IPS-NIHi11 (cell line): ENCODE data around the gene COG6.

Experiments
- DNase-seq: peaks from one replicate; pipeline ENCODE4 v3.0.0; 2012; ENCODE audit warnings: mixed read lengths, low spot score

Gene COG6

DNA sequence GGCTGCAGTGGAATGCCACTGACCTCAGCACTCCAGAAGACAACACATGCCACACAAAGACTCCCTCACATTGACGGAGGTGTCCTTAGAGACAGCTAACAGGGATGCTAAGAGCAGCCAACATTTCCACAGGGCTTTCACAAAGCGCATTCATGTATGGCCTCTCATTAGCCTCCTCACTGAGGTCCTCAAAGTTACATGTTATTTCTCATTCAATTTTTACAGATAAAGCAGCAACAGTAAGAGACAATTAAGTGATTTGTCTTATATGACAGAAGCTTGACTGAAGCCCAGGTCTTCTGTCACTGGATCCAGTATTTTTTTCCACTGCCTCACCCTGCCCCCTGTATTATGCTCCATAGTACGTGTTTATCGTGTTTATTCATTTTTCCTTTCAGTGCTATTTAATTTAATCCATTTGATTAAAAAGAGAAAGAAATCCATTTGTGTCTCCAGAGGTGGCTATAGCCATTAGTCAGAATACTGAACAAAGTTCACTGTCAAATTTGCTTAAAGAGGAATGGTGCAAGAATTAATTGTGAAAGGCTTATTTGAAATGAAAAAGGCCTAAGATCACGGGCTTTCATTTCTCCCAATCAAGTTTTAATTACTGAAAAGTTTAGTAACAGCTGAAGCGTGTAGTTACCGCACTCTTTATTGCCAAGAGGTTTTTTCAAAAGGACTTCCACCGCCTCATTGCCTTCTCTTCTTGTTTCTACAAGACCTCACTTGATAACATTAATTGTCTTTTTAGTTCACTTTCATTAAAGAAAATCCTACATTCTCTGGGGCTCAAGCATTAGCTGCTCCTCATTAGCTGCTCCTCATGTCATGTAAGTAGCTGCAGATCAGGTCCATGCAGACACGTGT, 115.0 kb downstream of the COG6 start:
- DNase-seq: no peak

DNA sequence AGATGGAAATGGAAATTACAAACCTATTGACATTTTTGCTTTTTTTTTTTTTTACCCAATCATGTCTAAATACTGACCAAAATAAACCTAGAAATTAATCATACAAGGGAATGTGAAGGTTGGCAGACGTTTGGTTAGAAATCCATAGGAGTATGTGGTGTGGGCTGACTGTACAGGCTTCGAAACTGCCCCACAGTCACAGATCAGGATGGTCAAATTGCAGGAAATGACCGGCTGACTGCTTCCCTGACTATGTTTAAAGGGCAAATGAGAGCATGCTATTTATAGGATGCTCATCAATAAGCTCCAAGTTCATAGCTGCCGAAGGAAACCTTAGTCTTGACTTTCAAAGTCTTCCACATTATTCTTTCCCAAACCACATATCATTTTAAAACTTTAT, 118.4 kb downstream of the COG6 start:
- no peak for DNase-seq

DNA sequence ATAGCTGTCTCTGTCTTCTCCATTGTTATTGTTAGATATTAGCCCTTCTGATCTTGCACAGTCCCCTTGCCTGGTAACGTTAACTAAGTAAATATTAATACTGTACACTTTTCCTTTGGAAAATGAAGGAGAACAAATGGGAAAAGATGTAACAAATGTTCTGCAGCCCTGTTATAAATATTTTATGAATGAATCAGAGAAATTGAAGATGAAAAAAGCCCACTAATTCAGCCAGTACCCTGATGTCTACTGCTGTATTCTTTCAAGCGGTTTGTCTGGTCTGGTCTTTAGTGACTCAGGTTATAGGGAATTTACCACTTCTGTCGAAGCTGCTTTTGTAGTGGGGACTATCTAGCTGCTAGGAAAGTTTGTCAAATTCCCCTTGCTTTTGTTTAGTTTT, 121.0 kb downstream of the COG6 start:
- DNase-seq: no peak

DNA sequence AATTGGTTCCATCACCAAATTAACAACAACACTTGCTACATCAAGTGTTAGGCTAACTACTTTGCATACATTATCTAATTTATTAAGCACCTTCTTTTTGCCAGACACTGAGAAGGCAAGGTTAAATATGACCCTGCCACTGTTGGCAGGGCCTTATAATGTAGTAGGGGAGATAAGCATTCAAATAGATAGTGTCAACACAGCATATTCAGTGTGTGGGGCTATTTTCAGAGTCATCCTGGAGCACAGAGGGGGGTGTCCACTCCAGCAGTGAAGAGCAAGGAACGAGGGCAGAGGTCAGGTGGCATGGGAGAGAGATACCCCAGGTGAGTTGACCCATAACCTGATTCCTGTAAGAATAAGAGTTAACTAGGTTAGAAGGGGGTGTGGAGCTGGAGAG, 121.6 kb downstream of the COG6 start:
- DNase-seq: no peak

DNA sequence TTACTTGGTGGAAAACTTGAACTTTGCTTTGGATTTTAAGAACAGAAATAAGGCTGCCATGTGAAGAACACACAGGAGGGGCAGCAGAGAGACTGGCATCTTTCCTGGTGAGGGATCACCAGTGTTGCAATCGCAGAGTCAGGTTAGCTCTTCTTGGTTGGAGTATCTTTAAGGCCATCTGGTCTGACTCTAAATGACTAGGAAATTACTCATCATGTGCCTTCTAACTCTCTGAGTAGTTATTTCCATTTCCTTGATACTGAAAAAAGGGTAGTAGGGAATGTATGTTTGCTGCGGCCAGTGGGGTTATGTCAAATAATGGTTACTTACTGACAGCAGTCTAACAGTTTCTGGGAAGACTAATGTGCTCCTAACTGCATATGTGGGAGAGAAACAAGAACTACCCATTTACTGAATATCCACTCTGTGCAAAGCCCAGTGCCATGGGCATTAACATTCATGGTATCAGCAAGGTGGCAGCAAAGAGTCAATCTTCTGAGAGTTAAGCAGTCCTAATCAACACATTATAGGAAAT, 122.1 kb downstream of the COG6 start:
- DNase-seq: peak; percentile 16

DNA sequence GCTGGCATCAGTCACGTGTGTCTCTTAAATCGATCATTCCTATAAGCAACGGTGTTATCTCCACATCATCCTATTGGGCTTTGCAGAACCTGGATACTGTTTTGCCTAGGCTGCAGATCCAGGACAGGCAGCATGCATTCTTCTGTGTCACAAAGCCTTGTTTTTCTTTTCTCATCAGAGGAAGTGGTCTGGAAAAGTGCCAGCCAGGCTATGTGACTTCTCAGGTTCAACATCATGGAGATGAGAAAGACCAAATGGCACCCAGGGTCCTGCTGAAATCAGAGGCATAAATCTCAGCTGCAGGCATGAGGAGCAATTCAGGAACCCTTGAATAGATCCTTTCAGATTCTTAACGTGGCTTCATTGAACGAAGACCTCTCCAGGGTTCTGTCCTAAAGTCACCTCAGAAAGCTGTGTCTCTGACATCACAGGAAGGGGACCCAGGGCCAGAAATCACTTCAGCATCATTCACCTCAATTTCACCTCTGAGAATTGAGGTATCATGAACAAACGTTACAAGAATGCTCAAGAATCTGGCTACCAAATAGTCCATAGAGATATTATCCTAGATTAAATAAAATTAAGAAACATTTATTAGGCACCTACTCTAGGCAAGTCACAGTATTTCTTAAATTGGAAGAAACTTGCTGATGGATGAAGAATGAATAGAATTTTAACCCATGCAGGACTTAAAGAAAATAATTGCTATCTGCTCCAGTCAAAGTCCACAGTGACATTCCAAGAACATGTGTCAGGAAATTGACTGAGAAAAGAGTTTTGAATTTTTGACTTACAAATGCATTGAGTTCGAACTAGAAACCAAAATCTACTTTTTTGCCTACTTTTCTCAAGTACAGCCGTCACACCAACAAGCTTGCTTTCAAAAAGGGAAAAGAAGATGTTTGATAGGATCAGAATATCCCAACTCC, 124.1 kb downstream of the COG6 start:
- DNase-seq: no peak

DNA sequence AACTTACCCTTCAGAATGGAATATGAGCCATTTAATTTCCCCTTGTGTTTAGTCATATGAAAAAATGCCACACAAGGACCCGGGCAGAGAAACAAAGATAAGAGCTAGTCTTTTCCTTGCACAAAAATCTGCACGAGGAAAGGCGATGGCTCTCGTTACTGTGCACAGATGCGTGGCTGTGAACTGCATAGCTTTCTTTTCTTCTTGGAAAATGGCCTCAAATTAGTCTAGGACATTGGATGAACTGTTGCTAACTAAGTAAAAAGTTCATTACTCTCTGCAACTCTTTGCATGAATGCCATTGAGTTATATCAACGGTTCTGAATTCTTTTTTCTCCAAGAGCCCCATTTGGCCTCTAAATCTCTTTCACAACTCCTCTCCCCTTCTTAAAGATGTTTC, 125.2 kb downstream of the COG6 start:
- DNase-seq: no peak

DNA sequence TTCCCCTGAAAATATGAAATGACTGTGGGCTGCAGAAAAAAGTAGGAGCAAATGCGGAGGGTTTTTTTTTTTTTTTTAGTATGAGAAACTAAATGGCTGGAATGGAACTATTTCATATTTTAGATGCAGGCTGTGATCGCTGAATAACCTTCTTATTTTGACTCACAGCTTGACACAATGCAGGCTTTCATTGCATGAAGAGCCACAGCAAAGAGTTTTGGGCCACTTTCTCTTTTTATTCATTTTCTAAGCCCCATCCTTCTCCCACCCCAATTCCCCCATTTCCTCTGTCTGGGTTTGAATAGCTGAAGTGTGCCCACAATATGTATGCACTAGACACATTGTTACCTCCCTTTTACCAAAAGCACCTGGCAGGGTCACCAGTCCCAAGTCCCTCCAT, 125.9 kb downstream of the COG6 start:
- DNase-seq: no peak

DNA sequence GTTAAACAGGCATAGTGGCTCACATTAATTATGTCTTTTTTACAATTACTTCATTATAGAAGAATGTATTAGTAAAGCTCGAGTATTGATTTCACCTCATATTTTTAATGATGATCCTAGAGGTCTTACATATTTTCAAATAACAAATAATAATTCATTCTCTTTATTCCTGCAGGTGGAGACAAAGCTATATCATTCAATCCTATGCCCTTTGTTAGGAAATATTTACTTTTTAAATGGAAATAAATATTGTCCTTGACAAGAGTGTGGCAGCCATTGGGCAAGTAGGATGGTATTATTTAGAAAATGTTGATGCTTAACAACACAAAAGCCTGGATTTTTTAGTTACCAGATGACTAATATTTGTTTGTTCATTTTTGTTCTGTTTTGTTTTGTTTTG, 127.6 kb downstream of the COG6 start:
- DNase-seq: no peak

DNA sequence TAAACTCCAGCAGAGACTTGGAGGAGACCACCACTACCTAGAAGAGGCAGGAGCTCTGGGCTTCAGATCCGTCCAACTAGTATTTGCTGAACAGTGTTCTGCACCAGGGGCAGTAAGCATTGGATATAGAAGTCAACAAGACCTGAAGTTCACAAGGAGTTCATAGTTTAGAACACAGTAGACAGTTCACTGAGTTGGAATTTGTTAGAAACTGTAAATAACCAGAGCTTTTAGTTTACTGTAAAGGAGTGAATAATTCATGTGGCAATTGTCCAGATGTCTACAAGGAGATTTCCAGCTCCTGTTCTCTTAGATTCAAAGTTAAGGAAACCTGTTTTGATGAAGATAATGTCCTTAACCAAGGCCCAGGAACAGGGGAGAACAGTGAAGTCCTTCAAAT, 128.9 kb downstream of the COG6 start:
- no peak for DNase-seq

DNA sequence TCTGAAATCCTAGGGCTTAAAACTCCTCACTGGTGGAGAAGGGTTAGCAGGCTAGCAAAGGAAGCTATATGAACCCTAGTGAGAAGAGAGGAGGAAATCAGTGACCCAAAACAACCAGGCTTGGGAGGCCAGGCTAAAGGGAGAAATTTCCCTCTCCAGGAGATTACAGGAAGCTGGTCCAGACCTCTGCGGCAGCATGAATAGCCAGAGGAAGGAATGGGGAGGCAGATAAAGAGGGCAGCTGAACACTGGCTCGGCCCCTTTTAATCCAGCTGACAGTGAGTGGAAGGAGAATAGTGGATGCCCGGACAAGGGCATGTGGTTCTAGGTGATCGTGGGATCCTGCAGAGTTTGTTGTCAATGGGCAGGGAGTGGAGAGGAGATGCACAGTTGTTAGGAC, 130.6 kb downstream of the COG6 start:
- DNase-seq: no peak

DNA sequence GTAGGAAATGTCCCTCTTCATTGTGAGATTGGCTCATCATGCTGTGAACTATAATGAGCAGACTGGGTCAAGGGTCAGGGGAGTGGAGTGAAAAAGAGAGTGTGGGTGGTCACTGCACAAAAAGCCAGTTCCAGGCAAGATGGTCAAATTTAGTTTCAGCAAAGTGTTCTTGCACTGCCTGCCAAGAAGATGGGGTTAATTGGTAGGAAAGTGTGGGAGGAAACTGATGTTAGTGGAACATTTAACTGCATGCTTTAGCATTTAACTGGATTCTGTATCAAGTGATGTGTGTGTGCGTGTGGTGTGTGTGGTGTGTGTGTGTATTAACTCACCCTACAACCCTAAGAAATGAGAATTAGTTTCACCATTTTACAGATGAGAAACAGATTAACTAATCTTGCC, 131.6 kb downstream of the COG6 start:
- no peak for DNase-seq

DNA sequence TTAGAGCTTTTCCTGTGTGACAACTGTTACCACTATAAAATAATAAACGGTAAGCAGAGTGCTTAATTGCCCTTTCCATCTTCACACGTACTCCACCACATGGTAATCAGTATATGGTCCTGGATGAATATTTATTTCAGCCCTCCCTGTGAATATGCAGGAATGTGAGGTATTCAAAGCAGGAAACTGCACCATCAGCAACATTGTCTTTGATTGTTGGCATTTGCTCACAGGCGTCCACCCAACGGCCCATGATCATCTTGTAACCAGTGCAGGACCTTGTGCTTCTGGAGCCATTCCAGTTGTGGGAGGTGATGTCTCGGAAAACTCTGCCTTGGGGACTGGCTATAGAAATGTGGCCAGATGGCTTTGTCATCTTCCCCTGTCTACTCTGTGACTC, 132.6 kb downstream of the COG6 start:
- DNase-seq: no peak

DNA sequence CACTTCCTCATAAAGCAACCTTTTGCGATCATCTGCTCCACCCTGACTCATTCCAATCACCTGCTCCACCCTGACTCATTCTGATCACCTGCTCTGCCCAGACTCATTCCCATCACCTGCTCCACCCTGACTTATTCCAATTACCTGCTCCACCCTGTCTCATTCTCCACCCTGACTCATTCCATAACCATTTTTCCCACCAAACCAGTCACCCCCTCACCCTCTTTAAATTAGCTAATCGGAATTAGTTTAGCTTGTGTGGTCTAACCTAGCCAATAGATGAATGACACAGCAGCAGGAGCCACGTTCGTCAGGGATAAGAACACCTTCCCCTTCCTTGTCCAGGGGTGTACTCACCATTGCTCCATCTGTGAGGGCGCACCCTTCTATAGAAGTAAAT, 134.0 kb downstream of the COG6 start:
- DNase-seq: no peak
